Erythroblast (primary cell): Measurements from ENCODE around the gene KIRREL3.

ENCODE experiments used
- GATA1 ChIP-seq: IDR thresholded peaks from 2 replicates; pipeline ENCODE4 v1.6.1; 2011; ENCODE audit warnings: low read depth, mild to moderate bottlenecking, control low read depth, low read length, moderate library complexity
- POLR2A ChIP-seq: IDR thresholded peaks from 2 replicates; pipeline ENCODE4 v1.6.1; 2011; ENCODE audit warnings: mild to moderate bottlenecking, low read length

- TF ChIP-seq POLR2A (no peak), GATA1 (no peak)
Measured at GRCh38 chr11:126896025-126896424, 104.5 kb downstream of the KIRREL3 start.
